GM13977 (cell line): ENCODE data around the gene KCNJ6.

Experiments used
- DNase-seq: peaks from one replicate; pipeline ENCODE4 v3.0.0; 2012; ENCODE audit warnings: low spot score
- CTCF ChIP-seq: IDR thresholded peaks from 2 replicates; pipeline ENCODE4 v1.5.1; 2012; ENCODE audit warnings: mild to moderate bottlenecking, control low read depth; ENCODE audit not compliant: insufficient read depth; ENCODE audit errors: extremely low read depth, missing control alignments
- in situ Hi-C: fragments of 300-500 bp; cut with MboI; formaldehyde crosslinking; loops from one replicate; pipeline ENCODE4 v1.12.0; 2022; ENCODE audit warnings: low sequenced_read_pairs, low pct_unique_long_range_greater_than_20kb, mixed read lengths, inconsistent platforms; ENCODE audit not compliant: unreplicated experiment

The KCNJ6 gene

GRCh38 chr21:37849506-37850102 lies 66.7 kb downstream of the KCNJ6 start:
- DNase-seq: no peak
- in situ Hi-C loops: no loop called here
- no peak for TF ChIP-seq CTCF

GRCh38 chr21:37848721-37849490 lies 67.4 kb downstream of the KCNJ6 start:
- in situ Hi-C loops: no loop called here
- TF ChIP-seq CTCF: no peak
- DNase-seq: no peak

- in situ Hi-C loops: no loop called here
- DNase-seq: no peak
- no peak for TF ChIP-seq CTCF
These were observed 70.7 kb downstream of the KCNJ6 start for GRCh38 chr21:37845535-37845934.

- in situ Hi-C loops: no loop called here
- TF ChIP-seq CTCF: no peak
- no peak for DNase-seq
These were observed 73.1 kb downstream of the KCNJ6 start for GRCh38 chr21:37843191-37843590.

GRCh38 chr21:37842163-37842919 lies 73.9 kb downstream of the KCNJ6 start:
- in situ Hi-C loops: no loop called here
- no peak for DNase-seq
- no peak for TF ChIP-seq CTCF

GRCh38 chr21:37837381-37837780 lies 78.9 kb downstream of the KCNJ6 start:
- in situ Hi-C loops: no loop called here
- DNase-seq: no peak
- TF ChIP-seq CTCF: no peak
